Measurements from ENCODE around the gene CLDN34.

- no peak for TF ChIP-seq CTCF (IDR thresholded peaks at IDR 0.05)
- TF ChIP-seq POLR2A (IDR thresholded peaks at IDR 0.05): no peak
These were observed 47.5 kb upstream of the CLDN34 start for GRCh38 chrX:9919632-9920172.
